IMR-90 (cell line): ENCODE results near the gene TGFB3. TPM values are rescaled to one million over a fixed set of nuclear protein-coding genes. Genes with fewer than 3 reads are reported as not detected.

Source experiments
- ATAC-seq: fragments of 200-7000 bp; cut with Tn5 transposase; 2 replicates; pipeline ENCODE4 v1.9.1; 2020; ENCODE audit warnings: low read depth, mild to moderate bottlenecking, moderate library complexity
- BruUV-seq: library from RNA; stranded (reverse); fragments of 400-500 nt; replicated peaks from 2 replicates; lab custom pipeline; 2021; lab: Mats Ljungman, UMichigan
- CTCF ChIA-PET: fragments of 300-600 bp; formaldehyde crosslinking; extraction: SDS; loops from one replicate; lab custom pipeline; 2021; ENCODE audit warnings: antibody characterized with exemption; lab: Yijun Ruan, JAX
- POLR2A ChIA-PET: fragments of 300-600 bp; sonication (Branson Sonifier 250); formaldehyde crosslinking; loops from one replicate; lab custom pipeline; 2022; ENCODE audit warnings: antibody characterized with exemption; ENCODE audit not compliant: unreplicated experiment; lab: Charles Lee
- DNase-seq: peaks from one replicate; pipeline ENCODE4 v3.0.0; 2013
- H2AFZ ChIP-seq: replicated peaks from 2 replicates; pipeline ENCODE3; 2013; ENCODE audit warnings: low read length, mild to moderate bottlenecking; ENCODE audit not compliant: poor library complexity
- H2AK5ac ChIP-seq: 2 replicates; pipeline ENCODE4 v1.6.1; 2013; ENCODE audit warnings: low read depth, low read length, inconsistent platforms
- H2AK9ac ChIP-seq: replicated peaks from 2 replicates; pipeline ENCODE3; 2013; ENCODE audit warnings: mild to moderate bottlenecking, low read depth, low read length, moderate library complexity; ENCODE audit not compliant: poor library complexity
- H2BK120ac ChIP-seq: 2 replicates; pipeline ENCODE4 v1.6.1; 2013; ENCODE audit warnings: low read depth, low read length, inconsistent platforms
- H2BK15ac ChIP-seq: 3 replicates; pipeline ENCODE4 v1.6.1; 2013; ENCODE audit warnings: low read depth, low read length, inconsistent platforms
- H2BK20ac ChIP-seq: 2 replicates; pipeline ENCODE4 v1.6.1; 2013; ENCODE audit warnings: low read depth, mild to moderate bottlenecking, inconsistent platforms, low read length, moderate library complexity
- H2BK5ac ChIP-seq: 2 replicates; pipeline ENCODE4 v1.6.1; 2013; ENCODE audit warnings: mild to moderate bottlenecking, low read depth, low read length, inconsistent platforms; ENCODE audit not compliant: poor library complexity, severe bottlenecking
- H3K14ac ChIP-seq: replicated peaks from 2 replicates; pipeline ENCODE4 v1.6.1; 2013; ENCODE audit warnings: low read depth, low read length, inconsistent platforms
- H3K18ac ChIP-seq: 2 replicates; pipeline ENCODE4 v1.6.1; 2013; ENCODE audit warnings: low read depth, low read length, control low read depth
- H3K23ac ChIP-seq: 2 replicates; pipeline ENCODE4 v1.6.1; 2013; ENCODE audit warnings: low read depth, low read length, inconsistent platforms
- H3K27ac ChIP-seq: 2 replicates; pipeline ENCODE4 v1.5.1; 2013; ENCODE audit warnings: mild to moderate bottlenecking, control low read depth, low read length; ENCODE audit not compliant: insufficient read depth
- H3K27me3 ChIP-seq: 2 replicates; pipeline ENCODE4 v1.6.1; 2013; ENCODE audit warnings: low read length; ENCODE audit not compliant: control insufficient read depth, insufficient read depth
- H3K36me3 ChIP-seq: 2 replicates; pipeline ENCODE4 v1.6.1; 2013; ENCODE audit warnings: low read length, mixed read lengths; ENCODE audit not compliant: control insufficient read depth, insufficient read depth
- H3K4ac ChIP-seq: 2 replicates; pipeline ENCODE4 v1.6.1; 2013; ENCODE audit warnings: low read depth, low read length, inconsistent platforms
- H3K4me1 ChIP-seq: 2 replicates; pipeline ENCODE4 v1.6.1; 2013; ENCODE audit warnings: low read length, mixed read lengths; ENCODE audit not compliant: control insufficient read depth, insufficient read depth
- H3K4me2 ChIP-seq: 2 replicates; pipeline ENCODE4 v1.6.1; 2013; ENCODE audit warnings: low read depth, mild to moderate bottlenecking, control low read depth, low read length, moderate library complexity
- H3K4me3 ChIP-seq: 2 replicates; pipeline ENCODE4 v1.5.1; 2013; ENCODE audit warnings: low read depth, mild to moderate bottlenecking, control low read depth, low read length, moderate library complexity; ENCODE audit not compliant: insufficient read depth
- H3K56ac ChIP-seq: 2 replicates; pipeline ENCODE4 v1.6.1; 2013; ENCODE audit warnings: low read length, inconsistent platforms; ENCODE audit not compliant: insufficient read depth; ENCODE audit errors: extremely low read depth
- H3K79me1 ChIP-seq, 2 experiments: 2 replicates each; pipeline ENCODE4 v1.6.1; 2013; ENCODE audit warnings: low read length in 2 of 2, inconsistent platforms in 1 of 2, low read depth in 1 of 2
- H3K9ac ChIP-seq: 2 replicates; pipeline ENCODE4 v1.6.1; 2013; ENCODE audit warnings: low read depth, low read length, control low read depth
- H3K9me1 ChIP-seq: 2 replicates; pipeline ENCODE4 v1.6.1; 2013; ENCODE audit warnings: low read length, inconsistent platforms; ENCODE audit not compliant: insufficient read depth
- H3K9me3 ChIP-seq: 2 replicates; pipeline ENCODE4 v1.6.1; 2013; ENCODE audit warnings: low read length; ENCODE audit not compliant: control insufficient read depth, insufficient read depth
- H4K20me1 ChIP-seq: 2 replicates; pipeline ENCODE4 v1.6.1; 2013; ENCODE audit warnings: low read length, inconsistent platforms; ENCODE audit not compliant: insufficient read depth
- H4K5ac ChIP-seq: 2 replicates; pipeline ENCODE4 v1.6.1; 2013; ENCODE audit warnings: mild to moderate bottlenecking, low read depth, low read length, control low read depth
- H4K8ac ChIP-seq, 2 experiments: 2 replicates each; pipeline ENCODE4 v1.6.1; 2013; ENCODE audit warnings: low read depth in 2 of 2, low read length in 2 of 2, control low read depth in 1 of 2, inconsistent platforms in 1 of 2
- H4K91ac ChIP-seq: 2 replicates; pipeline ENCODE4 v1.6.1; 2013; ENCODE audit warnings: low read depth, low read length, inconsistent platforms; ENCODE audit not compliant: insufficient read depth
- BHLHE40 ChIP-seq: fragments of 150-350 bp; IDR thresholded peaks from 2 replicates; pipeline ENCODE4 v1.6.1; 2016; ENCODE audit warnings: mild to moderate bottlenecking, low read depth, low read length
- CHD1 ChIP-seq: IDR thresholded peaks from 2 replicates; pipeline ENCODE4 v1.6.1; 2012; ENCODE audit warnings: low read depth, low read length, improper control_type of control experiment
- MAFK ChIP-seq: IDR thresholded peaks from 2 replicates; pipeline ENCODE4 v1.6.1; 2012; ENCODE audit warnings: low read depth, low read length, improper control_type of control experiment
- MAZ ChIP-seq: IDR thresholded peaks from 2 replicates; pipeline ENCODE4 v1.6.1; 2012; ENCODE audit warnings: low read depth, mild to moderate bottlenecking, low read length, improper control_type of control experiment, moderate library complexity, borderline replicate concordance
- NFE2L2 ChIP-seq: fragments of 150-350 bp; IDR thresholded peaks from 2 replicates; pipeline ENCODE4 v1.6.1; 2016; ENCODE audit warnings: low read depth, mild to moderate bottlenecking, low read length
- WGBS, 2 experiments: methylation state at CpG; one replicate each; pipeline versions ENCODE4 v1.1.5 to v1.1.7; 2013; ENCODE audit warnings: missing lambda C conversion rate in 2 of 2; ENCODE audit not compliant: insufficient read length in 1 of 2; ENCODE audit errors: extremely low coverage in 2 of 2; 5-methylcytosine and 5-hydroxymethylcytosine counted together
- dilution Hi-C: fragments of 300-500 bp; cut with HindIII; formaldehyde crosslinking; loops from one replicate; pipeline ENCODE4 v1.14.3; 2018; ENCODE audit warnings: low sequenced_read_pairs; ENCODE audit not compliant: unreplicated experiment
- in situ Hi-C: fragments of 300-500 bp; cut with MboI; formaldehyde crosslinking; loops from 3 replicates; pipeline ENCODE4 v1.14.3; 2019; ENCODE audit warnings: low sequenced_read_pairs, inconsistent platforms, mixed read lengths
- intact Hi-C: fragments of 100-400 bp; cut with micrococcal nuclease; formaldehyde crosslinking; loops from 2 replicates; pipeline ENCODE4 v1.10.0; 2022
- polyA plus RNA-seq, 3 experiments: library from polyadenylated mRNA; depleted of rRNA; stranded (reverse); fragments of >200 nt; gene quantifications; 2 replicates each; pipeline ENCODE4 v1.2.3, GENCODE V29; 2012; ENCODE audit warnings: low replicate concordance in 1 of 3
- total RNA-seq: library from RNA; depleted of rRNA; stranded (reverse); fragments of >200 nt; gene quantifications from 2 replicates; pipeline ENCODE4 v1.2.3, GENCODE V29; 2012
- TF ChIP-seq, protein P1 (sequence below): conservative IDR thresholded peaks from 2 replicates; pipeline ENCODE4 v1.5.1; 2012; ENCODE audit warnings: mild to moderate bottlenecking, low read depth, low read length, improper control_type of control experiment

TGFB3 gene
- total and polyA plus RNA-seq, 2 of the 4 experiments (the other 2 are of a cell fraction), result 2.2 to 4.3 TPM

DNA sequence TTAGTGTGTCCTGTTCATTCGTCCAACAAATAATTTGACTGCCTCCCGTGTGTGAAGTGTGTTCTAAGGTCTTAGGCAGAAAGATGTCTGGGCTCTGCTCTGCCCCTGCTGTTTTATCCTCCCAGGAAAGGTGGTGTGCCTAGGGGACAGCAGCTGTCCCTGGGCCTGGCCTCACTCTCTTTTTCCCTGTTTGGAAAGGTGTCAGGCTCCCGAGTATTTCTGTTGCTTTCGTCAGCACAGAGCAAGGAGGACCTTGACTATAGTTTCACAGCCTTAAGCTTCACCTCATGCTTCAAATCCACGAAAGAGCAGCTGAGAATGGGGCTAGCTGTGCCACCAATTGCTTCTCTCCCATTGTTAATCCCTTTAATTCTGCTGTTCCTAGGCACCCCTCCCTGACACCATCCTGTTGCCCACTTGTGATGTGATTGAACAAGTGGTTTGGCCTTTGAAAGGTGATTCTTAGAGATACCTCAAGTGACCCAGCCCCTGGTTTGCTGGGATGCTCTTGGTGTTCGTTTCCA is 54.2 kb downstream of the TGFB3 start:
- 80% methylated on average over 3 of the region's 6 CpGs; no CpG with 5 or more reads in 1 of the 2 experiments for WGBS, 2 experiments
- dilution Hi-C loops (no loop called here), intact Hi-C loops (no loop called here), in situ Hi-C loops (no loop called here)
- Histone ChIP-seq H2AFZ (no peak overlapping the region), H3K4me3 (no peak overlapping the region), H4K8ac (no peak overlapping the region), H2BK15ac (no peak overlapping the region), H3K79me1 (no peaks in the 10 kb centered on the region), H3K27ac (no peak overlapping the region), H3K4me2 (no peak overlapping the region), H3K23ac (no peak overlapping the region), H3K9me1 (no peaks in the 10 kb centered on the region; the same call in 1 of the 2 replicates), H3K4me1 (peaks cover 2% of the 10 kb centered on the region; the same call in 1 of the 2 replicates), H2BK120ac (no peak overlapping the region), H4K20me1 (no peaks in the 10 kb centered on the region), H3K14ac (no peak overlapping the region), H3K9me3 (no peaks in the 10 kb centered on the region), H4K91ac (no peak overlapping the region), H3K4ac (no peak overlapping the region), H2AK9ac (no peak overlapping the region), H2BK20ac (no peak overlapping the region), H4K5ac (no peak overlapping the region), H3K36me3 (no peaks in the 10 kb centered on the region), H3K56ac (no peak overlapping the region), H3K9ac (no peak overlapping the region), H2BK5ac (no peak overlapping the region), H3K18ac (no peak overlapping the region), H2AK5ac (no peak overlapping the region), H3K27me3 (no peaks in the 10 kb centered on the region)
- BruUV-seq, result no TSS peak
- POLR2A ChIA-PET, result no interaction called here
- DNase-seq (no peak), ATAC-seq (no peak)
- CTCF ChIA-PET, result no interaction called here
- no peak for TF ChIP-seq BHLHE40
- TF ChIP-seq, protein P1, sequence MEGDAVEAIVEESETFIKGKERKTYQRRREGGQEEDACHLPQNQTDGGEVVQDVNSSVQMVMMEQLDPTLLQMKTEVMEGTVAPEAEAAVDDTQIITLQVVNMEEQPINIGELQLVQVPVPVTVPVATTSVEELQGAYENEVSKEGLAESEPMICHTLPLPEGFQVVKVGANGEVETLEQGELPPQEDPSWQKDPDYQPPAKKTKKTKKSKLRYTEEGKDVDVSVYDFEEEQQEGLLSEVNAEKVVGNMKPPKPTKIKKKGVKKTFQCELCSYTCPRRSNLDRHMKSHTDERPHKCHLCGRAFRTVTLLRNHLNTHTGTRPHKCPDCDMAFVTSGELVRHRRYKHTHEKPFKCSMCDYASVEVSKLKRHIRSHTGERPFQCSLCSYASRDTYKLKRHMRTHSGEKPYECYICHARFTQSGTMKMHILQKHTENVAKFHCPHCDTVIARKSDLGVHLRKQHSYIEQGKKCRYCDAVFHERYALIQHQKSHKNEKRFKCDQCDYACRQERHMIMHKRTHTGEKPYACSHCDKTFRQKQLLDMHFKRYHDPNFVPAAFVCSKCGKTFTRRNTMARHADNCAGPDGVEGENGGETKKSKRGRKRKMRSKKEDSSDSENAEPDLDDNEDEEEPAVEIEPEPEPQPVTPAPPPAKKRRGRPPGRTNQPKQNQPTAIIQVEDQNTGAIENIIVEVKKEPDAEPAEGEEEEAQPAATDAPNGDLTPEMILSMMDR, result no peak
- TF ChIP-seq MAFK, result no peak
- no peak for TF ChIP-seq CHD1
- no peak for TF ChIP-seq NFE2L2
- no peak for TF ChIP-seq MAZ
